CD4-positive, alpha-beta T cell (primary cell): ENCODE data around the gene CEP72. TPM values are rescaled to one million over a fixed set of nuclear protein-coding genes. Genes with fewer than 3 reads are reported as not detected.

Source experiments
- ATAC-seq: fragments of 200-7000 bp; cut with Tn5 transposase; one replicate; pipeline ENCODE4 v1.10.0; 2022; ENCODE audit warnings: mild to moderate bottlenecking; ENCODE audit not compliant: poor library complexity
- CTCF ChIA-PET: fragments of 350-600 bp; sonication (Branson Sonifier 250); formaldehyde crosslinking; loops from one replicate; lab custom pipeline; 2021; ENCODE audit warnings: antibody characterized with exemption, inconsistent platforms; lab: Charles Lee
- POLR2A ChIA-PET: fragments of 350-600 bp; sonication (Branson Sonifier 250); formaldehyde crosslinking; loops from one replicate; lab custom pipeline; 2021; ENCODE audit warnings: antibody characterized with exemption, inconsistent platforms; lab: Charles Lee
- DNase-seq, 14 experiments: peaks; one replicate each; pipeline ENCODE4 v3.0.0-alpha.2; 2013 to 2020; ENCODE audit warnings: mixed read lengths in 2 of 14
- H3K27ac ChIP-seq, 2 donors: one replicate each; pipeline versions ENCODE4 v1.5.1 to v1.7.0; 2013; ENCODE audit warnings: low read length in 2 of 2, low read depth in 1 of 2, mild to moderate bottlenecking in 1 of 2
- H3K27me3 ChIP-seq, 2 experiments: 1 replicate in 1 of 2; 2 replicates in 1 of 2; pipeline versions ENCODE4 v1.6.1 to v1.7.0; 2013; ENCODE audit warnings: low read length in 2 of 2, control low read depth in 1 of 2, mild to moderate bottlenecking in 1 of 2, moderate library complexity in 1 of 2; ENCODE audit not compliant: insufficient read depth in 2 of 2, control insufficient read depth in 1 of 2
- H3K36me3 ChIP-seq: one replicate; pipeline ENCODE4 v1.6.1; 2013; ENCODE audit warnings: low read length, control low read depth; ENCODE audit not compliant: insufficient read depth
- H3K4me1 ChIP-seq: one replicate; pipeline ENCODE4 v1.6.1; 2013; ENCODE audit warnings: low read length, control low read depth; ENCODE audit not compliant: insufficient read depth
- H3K4me3 ChIP-seq: one replicate; pipeline ENCODE4 v1.5.1; 2013; ENCODE audit warnings: mild to moderate bottlenecking, low read length, moderate library complexity
- H3K9me3 ChIP-seq, 2 experiments: 1 replicate in 1 of 2; 2 replicates in 1 of 2; pipeline versions ENCODE4 v1.6.1 to v1.7.0; 2013; ENCODE audit warnings: low read length in 2 of 2, mild to moderate bottlenecking in 2 of 2, control low read depth in 1 of 2, moderate library complexity in 1 of 2; ENCODE audit not compliant: control insufficient read depth in 1 of 2, insufficient read depth in 1 of 2
- H3K27ac Mint-ChIP-seq: one replicate; pipeline ENCODE4 v1.8.0; 2020; ENCODE audit warnings: mixed read lengths
- H3K27me3 Mint-ChIP-seq: one replicate; pipeline ENCODE4 v1.8.0; 2021; ENCODE audit warnings: mixed read lengths
- H3K36me3 Mint-ChIP-seq: one replicate; pipeline ENCODE4 v1.8.0; 2021; ENCODE audit warnings: low read depth, mixed read lengths
- H3K4me1 Mint-ChIP-seq: one replicate; pipeline ENCODE4 v1.8.0; 2021; ENCODE audit warnings: low read depth, mixed read lengths
- H3K4me3 Mint-ChIP-seq: one replicate; pipeline ENCODE4 v1.8.0; 2020; ENCODE audit warnings: mild to moderate bottlenecking, mixed read lengths
- H3K9me3 Mint-ChIP-seq: one replicate; pipeline ENCODE4 v1.8.0; 2020; ENCODE audit warnings: mixed read lengths
- CTCF ChIP-seq: fragments of 200-600 bp; IDR thresholded peaks from one replicate; pipeline ENCODE4 v1.8.0; 2022; ENCODE audit warnings: antibody characterized with exemption, mild to moderate bottlenecking
- intact Hi-C, 2 experiments: fragments of 100-400 bp; cut with DNase I in 1 of 2; cut with micrococcal nuclease in 1 of 2; formaldehyde crosslinking; loops; one replicate each; pipeline versions ENCODE4 v1.15.1 to v1.9.0; 2023 to 2025; cut with DNase I, micrococcal nuclease
- total RNA-seq, 174 experiments: library from RNA in 2 of 174; stranded (reverse) in 2 of 174; gene quantifications; one replicate each; pipeline ENCODE4 v1.2.3 and lab custom pipeline; 2021 to 2026

Gene CEP72
- total RNA-seq, 2 experiments from 2014 or later = 7.6 to 8.0 TPM

GRCh38 chr5:639584-640213, 27.6 kb downstream of the CEP72 start:
- POLR2A ChIA-PET = no interaction called here

GRCh38 chr5:640461-641330, 28.6 kb downstream of the CEP72 start:
- no peak for TF ChIP-seq CTCF
- ChIA-PET POLR2A (no interaction called here), CTCF (no interaction called here)
- H3K4me1 ChIP-seq = no peaks in the 10 kb centered on the region
- H3K27ac Mint-ChIP-seq = no peak overlapping the region
- H3K27me3 Mint-ChIP-seq = no peaks in the 10 kb centered on the region
- H3K36me3 ChIP-seq = peaks cover 59% of the 10 kb centered on the region
- H3K36me3 Mint-ChIP-seq = peaks cover 71% of the 10 kb centered on the region
- H3K4me3 Mint-ChIP-seq = no peak overlapping the region
- peaks cover 0 to 2% of the 10 kb centered on the region in 2 experiments for H3K9me3 ChIP-seq
- intact Hi-C loops = no loop called here
- H3K4me3 ChIP-seq = no peak overlapping the region
- H3K27me3 ChIP-seq = no peaks in the 10 kb centered on the region
- no peaks in the 10 kb centered on the region for H3K9me3 Mint-ChIP-seq
- no peak for ATAC-seq
- H3K27ac ChIP-seq = no peak overlapping the region
- no peaks in the 10 kb centered on the region for H3K4me1 Mint-ChIP-seq
- DNase-seq = no peak

More at GRCh38 chr5:639584-640213, 27.6 kb downstream of the CEP72 start:
- Histone ChIP-seq H3K36me3 (peaks cover 59% of the 10 kb centered on the region), H3K4me1 (no peaks in the 10 kb centered on the region), H3K4me3 (no peak overlapping the region), H3K27me3 (no peaks in the 10 kb centered on the region), H3K27ac (no peak overlapping the region), H3K9me3 (peaks cover 0 to 12% of the 10 kb centered on the region in 2 experiments)
- Mint-ChIP-seq H3K27ac (no peak overlapping the region), H3K27me3 (no peaks in the 10 kb centered on the region), H3K4me1 (no peaks in the 10 kb centered on the region), H3K36me3 (peaks cover 74% of the 10 kb centered on the region), H3K9me3 (no peaks in the 10 kb centered on the region), H3K4me3 (no peak overlapping the region)
- CTCF ChIA-PET = no interaction called here
- DNase-seq = no peak
- ATAC-seq = no peak
- no peak for TF ChIP-seq CTCF
- intact Hi-C loops = no loop called here

GRCh38 chr5:641331-641765, 29.2 kb downstream of the CEP72 start:
- CTCF ChIA-PET = no interaction called here
- DNase-seq = no peak
- H3K36me3 ChIP-seq = peaks cover 58% of the 10 kb centered on the region
- H3K27me3 ChIP-seq = no peaks in the 10 kb centered on the region
- H3K4me3 Mint-ChIP-seq = no peak overlapping the region
- H3K27ac Mint-ChIP-seq = no peak overlapping the region
- H3K4me3 ChIP-seq = no peak overlapping the region
- POLR2A ChIA-PET = no interaction called here
- H3K4me1 Mint-ChIP-seq = no peaks in the 10 kb centered on the region
- no peaks in the 10 kb centered on the region for H3K27me3 Mint-ChIP-seq
- H3K27ac ChIP-seq = no peak overlapping the region
- peaks cover 71% of the 10 kb centered on the region for H3K36me3 Mint-ChIP-seq
- intact Hi-C loops = no loop called here
- no peak for ATAC-seq
- H3K4me1 ChIP-seq = no peaks in the 10 kb centered on the region
- no peak for TF ChIP-seq CTCF
- no peaks in the 10 kb centered on the region for H3K9me3 Mint-ChIP-seq
- no peaks in the 10 kb centered on the region for H3K9me3 ChIP-seq
